Spleen (tissue), 11 donors: ENCODE data around the gene FSTL4. TPM values are rescaled to one million over a fixed set of nuclear protein-coding genes. Genes with fewer than 3 reads are reported as not detected.

Source experiments
- DNase-seq: peaks from one replicate; pipeline ENCODE4 v3.0.0-alpha.2; 2020
- H3K27ac ChIP-seq, 8 donors: fragments of 200-600 bp; sonication (generic) in 7 of 8; 1 replicate in 4 of 8; 2 replicates in 4 of 8; pipeline versions ENCODE4 v1.5.0 to v1.8.0; 2016 to 2021; ENCODE audit warnings: inconsistent platforms in 4 of 8, mild to moderate bottlenecking in 4 of 8, moderate library complexity in 1 of 8
- H3K27me3 ChIP-seq, 7 donors: fragments of 200-600 bp; sonication (generic) in 6 of 7; replicated peaks in 1 of 7; 1 replicate in 4 of 7; 2 replicates in 3 of 7; pipeline versions ENCODE4 v1.5.0 to v1.8.0; 2016 to 2021; ENCODE audit warnings: inconsistent platforms in 3 of 7, mild to moderate bottlenecking in 1 of 7
- H3K36me3 ChIP-seq, 6 donors: fragments of 200-600 bp; sonication (generic) in 5 of 6; 1 replicate in 4 of 6; 2 replicates in 2 of 6; pipeline versions ENCODE4 v1.5.0 to v1.8.0; 2016 to 2021; ENCODE audit warnings: inconsistent platforms in 2 of 6
- H3K4me1 ChIP-seq, 6 donors: fragments of 200-600 bp; sonication (generic) in 5 of 6; 1 replicate in 3 of 6; 2 replicates in 3 of 6; pipeline versions ENCODE4 v1.5.0 to v1.8.0; 2016 to 2021; ENCODE audit warnings: inconsistent platforms in 3 of 6
- H3K4me3 ChIP-seq, 8 donors: fragments of 200-600 bp; sonication (generic) in 7 of 8; 1 replicate in 4 of 8; 2 replicates in 4 of 8; pipeline versions ENCODE4 v1.5.0 to v1.8.0; 2016 to 2021; ENCODE audit warnings: inconsistent platforms in 4 of 8, mild to moderate bottlenecking in 4 of 8, moderate library complexity in 2 of 8
- H3K9me3 ChIP-seq, 8 donors: fragments of 200-600 bp; sonication (generic) in 7 of 8; 1 replicate in 4 of 8; 2 replicates in 4 of 8; pipeline versions ENCODE4 v1.5.0 to v1.8.0; 2016 to 2021; ENCODE audit warnings: inconsistent platforms in 4 of 8
- POLR2A ChIP-seq, 3 donors: fragments of 450-650 bp; IDR thresholded peaks; one replicate each; pipeline ENCODE4 v1.5.1; 2017; ENCODE audit warnings: antibody characterized with exemption in 3 of 3, mild to moderate bottlenecking in 1 of 3
- POLR2AphosphoS5 ChIP-seq, 3 donors: sonication (generic); formaldehyde crosslinking; IDR thresholded peaks; one replicate each; pipeline ENCODE4 v1.5.1; 2017; ENCODE audit warnings: antibody characterized with exemption in 3 of 3
- WGBS, 5 donors: extraction: QIAGEN DNeasy Blood & Tissue Kit in 3 of 5; methylation state at CpG; one replicate each; pipeline versions ENCODE4 v1.1.5 to v1.1.7; 2013 to 2018; 5-methylcytosine and 5-hydroxymethylcytosine counted together
- intact Hi-C: fragments of 100-400 bp; cut with DNase I; formaldehyde crosslinking; loops from one replicate; pipeline ENCODE4 v1.15.0; 2023; ENCODE audit warnings: low total_unique reads
- polyA plus RNA-seq, 3 donors: library from polyadenylated mRNA; stranded (reverse); fragments of 200-250 nt; gene quantifications; one replicate each; pipeline ENCODE4 v1.2.1, GENCODE V29; 2013
- total RNA-seq, 7 donors: library from RNA; depleted of rRNA in 3 of 7; stranded (reverse); fragments of >200 nt in 3 of 7; fragmentation: NEBNext Ultra II Directional in 4 of 7; extraction: Animal tissue kit (Norgen Biotek cat#: 25700) in 4 of 7; gene quantifications; one replicate each; pipeline versions ENCODE4 v1.1.0 to v1.2.1, GENCODE V29; 2016 to 2021
- TF ChIP-seq, protein P1 (sequence below), 11 experiments: fragments of 200-600 bp in 7 of 11; fragments of 450-650 bp in 4 of 11; sonication (generic) in 4 of 11; IDR thresholded peaks in 8 of 11; conservative IDR thresholded peaks in 3 of 11; 1 replicate in 7 of 11; 2 replicates in 4 of 11; pipeline versions ENCODE4 v1.4.0 to v1.8.0; 2016 to 2021; ENCODE audit warnings: antibody characterized with exemption in 11 of 11, inconsistent platforms in 4 of 11, mild to moderate bottlenecking in 1 of 11
- donor health status: healthy with polysubstance abuse.
- donor health status: DM: no; HTN: no; CAD: no; lungs with moderate emphysema.
- donor health status: DM: no; HTN: no; CAD: no.
- donor health status: Bipolar disorder and iron deficiency.
- donor health status: healthy.
- donor health status: DM: no; HTN: no; CAD: no.
- donor health status: DM: yes; HTN: yes; CAD: no.

FSTL4 gene
- total and polyA plus RNA-seq, 10 donors = under 0.01 to 1.0 (median 0.37) TPM; not detected in 4

GRCh38 chr5:133338504-133339355, 273.6 kb downstream of the FSTL4 start:
- intact Hi-C loops = no loop called here
- Histone ChIP-seq H3K27me3 (no peaks in the 10 kb centered on the region), H3K9me3 (no peaks in the 10 kb centered on the region), H3K27ac (no peak overlapping the region), H3K4me3 (no peak overlapping the region), H3K4me1 (peaks cover 0 to 3% (median 0%) of the 10 kb centered on the region in 6 donors), H3K36me3 (no peaks in the 10 kb centered on the region)
- WGBS, 5 donors = 89 to 96% (median 92%) methylated on average over 15 of the region's 15 CpGs
- TF ChIP-seq, protein P1, sequence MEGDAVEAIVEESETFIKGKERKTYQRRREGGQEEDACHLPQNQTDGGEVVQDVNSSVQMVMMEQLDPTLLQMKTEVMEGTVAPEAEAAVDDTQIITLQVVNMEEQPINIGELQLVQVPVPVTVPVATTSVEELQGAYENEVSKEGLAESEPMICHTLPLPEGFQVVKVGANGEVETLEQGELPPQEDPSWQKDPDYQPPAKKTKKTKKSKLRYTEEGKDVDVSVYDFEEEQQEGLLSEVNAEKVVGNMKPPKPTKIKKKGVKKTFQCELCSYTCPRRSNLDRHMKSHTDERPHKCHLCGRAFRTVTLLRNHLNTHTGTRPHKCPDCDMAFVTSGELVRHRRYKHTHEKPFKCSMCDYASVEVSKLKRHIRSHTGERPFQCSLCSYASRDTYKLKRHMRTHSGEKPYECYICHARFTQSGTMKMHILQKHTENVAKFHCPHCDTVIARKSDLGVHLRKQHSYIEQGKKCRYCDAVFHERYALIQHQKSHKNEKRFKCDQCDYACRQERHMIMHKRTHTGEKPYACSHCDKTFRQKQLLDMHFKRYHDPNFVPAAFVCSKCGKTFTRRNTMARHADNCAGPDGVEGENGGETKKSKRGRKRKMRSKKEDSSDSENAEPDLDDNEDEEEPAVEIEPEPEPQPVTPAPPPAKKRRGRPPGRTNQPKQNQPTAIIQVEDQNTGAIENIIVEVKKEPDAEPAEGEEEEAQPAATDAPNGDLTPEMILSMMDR (IDR thresholded peaks at IDR 0.05 in 8 of 11, conservative IDR thresholded peaks at IDR 0.05 in 3 of 11) = no peak
- TF ChIP-seq POLR2AphosphoS5 (IDR thresholded peaks at IDR 0.05) = no peak
- no peak for TF ChIP-seq POLR2A (IDR thresholded peaks at IDR 0.05)
- DNase-seq = peak; percentile 44

GRCh38 chr5:133337795-133338445, 274.4 kb downstream of the FSTL4 start:
- TF ChIP-seq, protein P1 (IDR thresholded peaks at IDR 0.05 in 8 of 11, conservative IDR thresholded peaks at IDR 0.05 in 3 of 11) = no peak
- TF ChIP-seq POLR2AphosphoS5 (IDR thresholded peaks at IDR 0.05) = no peak
- Histone ChIP-seq H3K9me3 (no peaks in the 10 kb centered on the region), H3K27me3 (no peaks in the 10 kb centered on the region), H3K4me1 (peaks cover 0 to 3% (median 0%) of the 10 kb centered on the region in 6 donors), H3K36me3 (no peaks in the 10 kb centered on the region), H3K27ac (no peak overlapping the region), H3K4me3 (no peak overlapping the region)
- WGBS, 5 donors = 87 to 96% (median 89%) methylated on average over 9 of the region's 9 CpGs
- no peak for DNase-seq
- intact Hi-C loops = no loop called here

- H3K27me3 ChIP-seq = peaks cover 0 to under 1% (median 0%) of the 10 kb centered on the region in 7 donors
- no peak overlapping the region for H3K27ac ChIP-seq
- 89 to 97% (median 93%) methylated on average over 11 to 12 of the region's 12 CpGs for WGBS, 5 donors
- peaks cover 0 to 3% (median 0%) of the 10 kb centered on the region in 6 donors for H3K4me1 ChIP-seq
- H3K36me3 ChIP-seq = no peaks in the 10 kb centered on the region
- no peak for TF ChIP-seq POLR2AphosphoS5 (IDR thresholded peaks at IDR 0.05)
- TF ChIP-seq, protein P1 (IDR thresholded peaks at IDR 0.05 in 8 of 11, conservative IDR thresholded peaks at IDR 0.05 in 3 of 11) = no peak
- TF ChIP-seq POLR2A (IDR thresholded peaks at IDR 0.05) = no peak
- DNase-seq = peak; percentile 54
- H3K4me3 ChIP-seq = no peak overlapping the region
- no peaks in the 10 kb centered on the region for H3K9me3 ChIP-seq
- intact Hi-C loops = no loop called here
Measured at GRCh38 chr5:133336969-133337410, 275.4 kb downstream of the FSTL4 start.
